HEK293 (cell line): Measurements from ENCODE around the gene CIAO1.

Experiments
- CTCF ChIA-PET: fragments of 350-600 bp; formaldehyde crosslinking; extraction: SDS; loops from one replicate; lab custom pipeline; 2021; ENCODE audit warnings: antibody characterized with exemption; lab: Yijun Ruan, JAX
- POLR2A ChIA-PET: fragments of 300-600 bp; formaldehyde crosslinking; extraction: SDS; loops from one replicate; lab custom pipeline; 2020; ENCODE audit warnings: antibody characterized with exemption, inconsistent platforms; lab: Yijun Ruan, JAX
- H3K27ac ChIP-seq: fragments of 200-500 bp; sonication (Bioruptor generic); 2 replicates; pipeline ENCODE4 v1.5.1; 2014; ENCODE audit warnings: low read depth, low read length, control low read depth, inconsistent platforms; ENCODE audit errors: extremely low read depth
- H3K36me3 ChIP-seq, 2 experiments: fragments of 200-500 bp in 1 of 2; sonication (Bioruptor generic) in 1 of 2; 1 replicate in 1 of 2; 2 replicates in 1 of 2; pipeline ENCODE4 v1.5.1; 2014 to 2017; ENCODE audit warnings: inconsistent platforms in 2 of 2, low read length in 2 of 2; ENCODE audit not compliant: control insufficient read depth in 2 of 2, insufficient read depth in 1 of 2
- H3K4me1 ChIP-seq: fragments of 200-500 bp; sonication (Bioruptor generic); 2 replicates; pipeline ENCODE4 v1.5.1; 2014; ENCODE audit warnings: mild to moderate bottlenecking, low read length, inconsistent platforms; ENCODE audit not compliant: control insufficient read depth, insufficient read depth
- H3K4me3 ChIP-seq: 2 replicates; pipeline ENCODE4 v1.5.1; 2011; ENCODE audit warnings: low read depth, mild to moderate bottlenecking, control low read depth, low read length, moderate library complexity
- H3K9me3 ChIP-seq: fragments of 200-500 bp; sonication (Bioruptor generic); 2 replicates; pipeline ENCODE4 v1.5.1; 2014; ENCODE audit warnings: low read depth, low read length, inconsistent platforms; ENCODE audit not compliant: control insufficient read depth, insufficient read depth
- BCL11B ChIP-seq: fragments of 450-650 bp; formaldehyde crosslinking; IDR thresholded peaks from 2 replicates; pipeline ENCODE4 v1.5.1; 2016; ENCODE audit warnings: low read depth, missing biosample characterization, missing genetic modification characterization
- CTCF ChIP-seq: fragments of 450-650 bp; formaldehyde crosslinking; IDR thresholded peaks from 2 replicates; pipeline ENCODE4 v1.5.1; 2016; ENCODE audit warnings: missing biosample characterization, missing genetic modification characterization
- EGR2 ChIP-seq: fragments of 450-650 bp; formaldehyde crosslinking; IDR thresholded peaks from 2 replicates; pipeline ENCODE4 v1.5.1; 2016; ENCODE audit warnings: low read depth, missing biosample characterization, missing genetic modification characterization
- GLIS1 ChIP-seq: fragments of 450-650 bp; formaldehyde crosslinking; IDR thresholded peaks from 2 replicates; pipeline ENCODE4 v1.5.1; 2016; ENCODE audit warnings: missing biosample characterization, missing genetic modification characterization
- MEIS1 ChIP-seq: sonication (generic); formaldehyde crosslinking; IDR thresholded peaks from 2 replicates; pipeline ENCODE4 v1.8.1; 2022; ENCODE audit warnings: missing genetic modification reagents, mild to moderate bottlenecking, borderline replicate concordance
- ZBTB17 ChIP-seq: fragments of 450-650 bp; formaldehyde crosslinking; IDR thresholded peaks from 2 replicates; pipeline ENCODE4 v1.5.1; 2016; ENCODE audit warnings: missing biosample characterization, missing genetic modification characterization
- ZIC2 ChIP-seq: fragments of 450-650 bp; formaldehyde crosslinking; IDR thresholded peaks from 2 replicates; pipeline ENCODE4 v1.5.1; 2016; ENCODE audit warnings: missing biosample characterization, missing genetic modification characterization
- ZNF132 ChIP-seq: fragments of 450-650 bp; formaldehyde crosslinking; IDR thresholded peaks from 2 replicates; pipeline ENCODE4 v1.5.1; 2017; ENCODE audit warnings: missing biosample characterization, missing genetic modification characterization, borderline replicate concordance
- ZNF133 ChIP-seq: fragments of 450-650 bp; formaldehyde crosslinking; IDR thresholded peaks from 2 replicates; pipeline ENCODE4 v1.5.1; 2016; ENCODE audit warnings: missing biosample characterization, missing genetic modification characterization
- ZNF174 ChIP-seq: fragments of 450-650 bp; formaldehyde crosslinking; IDR thresholded peaks from 2 replicates; pipeline ENCODE4 v1.5.0; 2017; ENCODE audit warnings: missing biosample characterization, mild to moderate bottlenecking, missing genetic modification characterization
- ZNF18 ChIP-seq: fragments of 450-650 bp; formaldehyde crosslinking; IDR thresholded peaks from 2 replicates; pipeline ENCODE4 v1.5.1; 2016; ENCODE audit warnings: missing biosample characterization, missing genetic modification characterization
- ZNF2 ChIP-seq: fragments of 450-650 bp; formaldehyde crosslinking; IDR thresholded peaks from 2 replicates; pipeline ENCODE4 v1.5.1; 2016; ENCODE audit warnings: missing biosample characterization, missing genetic modification characterization
- ZNF24 ChIP-seq: fragments of 450-650 bp; formaldehyde crosslinking; IDR thresholded peaks from 2 replicates; pipeline ENCODE4 v1.5.1; 2016; ENCODE audit warnings: missing biosample characterization, missing genetic modification characterization
- ZNF280C ChIP-seq: fragments of 450-650 bp; formaldehyde crosslinking; IDR thresholded peaks from 2 replicates; pipeline ENCODE4 v1.5.1; 2016; ENCODE audit warnings: missing biosample characterization, missing genetic modification characterization
- ZNF292 ChIP-seq: fragments of 450-650 bp; formaldehyde crosslinking; IDR thresholded peaks from 2 replicates; pipeline ENCODE4 v1.5.1; 2016; ENCODE audit warnings: low read depth, missing biosample characterization, missing genetic modification characterization, borderline replicate concordance
- ZNF302 ChIP-seq: fragments of 450-650 bp; formaldehyde crosslinking; IDR thresholded peaks from 2 replicates; pipeline ENCODE4 v1.5.1; 2016; ENCODE audit warnings: missing biosample characterization, missing genetic modification characterization, low read depth
- ZNF404 ChIP-seq: fragments of 450-650 bp; formaldehyde crosslinking; IDR thresholded peaks from 2 replicates; pipeline ENCODE4 v1.5.1; 2017; ENCODE audit warnings: missing biosample characterization, missing genetic modification characterization
- ZNF544 ChIP-seq: fragments of 450-650 bp; formaldehyde crosslinking; IDR thresholded peaks from 2 replicates; pipeline ENCODE4 v1.5.0; 2017; ENCODE audit warnings: missing biosample characterization, missing genetic modification characterization
- ZNF560 ChIP-seq: fragments of 450-650 bp; formaldehyde crosslinking; IDR thresholded peaks from 2 replicates; pipeline ENCODE4 v1.5.1; 2017; ENCODE audit warnings: missing biosample characterization, missing genetic modification characterization, borderline replicate concordance
- ZNF704 ChIP-seq: fragments of 450-650 bp; formaldehyde crosslinking; IDR thresholded peaks from 2 replicates; pipeline ENCODE4 v1.5.1; 2016; ENCODE audit warnings: missing biosample characterization, missing genetic modification characterization
- ZNF707 ChIP-seq: fragments of 450-650 bp; formaldehyde crosslinking; IDR thresholded peaks from 2 replicates; pipeline ENCODE4 v1.5.1; 2016; ENCODE audit warnings: missing biosample characterization, missing genetic modification characterization
- ZNF785 ChIP-seq: fragments of 450-650 bp; formaldehyde crosslinking; IDR thresholded peaks from 2 replicates; pipeline ENCODE4 v1.5.1; 2016; ENCODE audit warnings: missing biosample characterization, missing genetic modification characterization
- ZSCAN23 ChIP-seq: fragments of 450-650 bp; formaldehyde crosslinking; IDR thresholded peaks from 2 replicates; pipeline ENCODE4 v1.5.1; 2016; ENCODE audit warnings: missing biosample characterization, missing genetic modification characterization
- ZSCAN30 ChIP-seq: fragments of 450-650 bp; IDR thresholded peaks from 2 replicates; pipeline ENCODE4 v1.5.1; 2018; ENCODE audit warnings: missing biosample characterization, mild to moderate bottlenecking, missing genetic modification characterization, moderate library complexity
- ZSCAN5A ChIP-seq: fragments of 450-650 bp; formaldehyde crosslinking; IDR thresholded peaks from 2 replicates; pipeline ENCODE4 v1.5.1; 2016; ENCODE audit warnings: missing biosample characterization, missing genetic modification characterization

The CIAO1 gene

GRCh38 chr2:96231316-96231715, 34.7 kb upstream of the CIAO1 start:
- Histone ChIP-seq H3K4me3 (no peak overlapping the region), H3K27ac (no peak overlapping the region), H3K9me3 (no peaks in the 10 kb centered on the region), H3K36me3 (no peaks in the 10 kb centered on the region; a peak in 1 of 3 replicates), H3K4me1 (no peaks in the 10 kb centered on the region)
- POLR2A ChIA-PET, result interaction anchor here (0.7 to 2.1 kb wide), 2 partner anchors 23 to 29 kb away, joined by 6 to 9 read pairs; partner anchors contain the start of gene STARD7
- CTCF ChIA-PET, result no interaction called here
- no peak for TF ChIP-seq ZNF174
- TF ChIP-seq ZNF280C (tag by site-specific recombination), result no peak
- TF ChIP-seq ZNF560 (tag by site-specific recombination), result no peak
- no peak for TF ChIP-seq ZNF704 (tag by site-specific recombination)
- no peak for TF ChIP-seq ZNF785 (tag by site-specific recombination)
- no peak for TF ChIP-seq ZSCAN30 (tag by site-specific recombination)
- no peak for TF ChIP-seq ZNF133 (tag by site-specific recombination)
- TF ChIP-seq ZSCAN5A (tag by site-specific recombination), result no peak
- no peak for TF ChIP-seq ZNF302
- no peak for TF ChIP-seq ZSCAN23 (tag by site-specific recombination)
- TF ChIP-seq GLIS1 (tag by site-specific recombination), result no peak
- no peak for TF ChIP-seq ZNF24 (tag by site-specific recombination)
- TF ChIP-seq ZNF2 (tag by site-specific recombination), result no peak

- ChIA-PET POLR2A (interaction anchor here (0.6 kb wide), 2 partner anchors 14 to 23 kb away, joined by 3 read pairs; no protein-coding TSS in a partner anchor), CTCF (interaction anchor here (0.7 to 1.7 kb wide), 4 partner anchors 13 to 33 kb away, joined by 3 to 4 read pairs (median 3); no protein-coding TSS in a partner anchor)
- H3K9me3 ChIP-seq, result no peaks in the 10 kb centered on the region
- H3K4me1 ChIP-seq, result no peaks in the 10 kb centered on the region
- H3K27ac ChIP-seq, result no peak overlapping the region
- no peak overlapping the region for H3K4me3 ChIP-seq
- no peaks in the 10 kb centered on the region for H3K36me3 ChIP-seq
- TF ChIP-seq EGR2 (tag by site-specific recombination), result no peak
- TF ChIP-seq GLIS1 (tag by site-specific recombination), result no peak
- TF ChIP-seq ZNF707 (tag by site-specific recombination), result no peak
- no peak for TF ChIP-seq ZNF280C (tag by site-specific recombination)
- TF ChIP-seq BCL11B (tag by site-specific recombination), result no peak
- no peak for TF ChIP-seq MEIS1 (CRISPR knock-in tag)
- TF ChIP-seq ZNF404 (tag by site-specific recombination), result no peak
- TF ChIP-seq ZIC2 (tag by site-specific recombination), result no peak
- TF ChIP-seq ZBTB17 (tag by site-specific recombination), result no peak
- TF ChIP-seq ZNF292, result no peak
- TF ChIP-seq ZNF132 (tag by site-specific recombination), result no peak
- no peak for TF ChIP-seq ZNF544 (tag by site-specific recombination)
- no peak for TF ChIP-seq CTCF (tag by site-specific recombination)
- TF ChIP-seq ZNF18 (tag by site-specific recombination), result no peak
These were observed 32.6 kb upstream of the CIAO1 start for GRCh38 chr2:96233436-96233835.
